HG02763 (cell line): ENCODE measurements around the gene GALNT12.

ENCODE experiments used
- ATAC-seq: cut with Tn5 transposase; IDR thresholded peaks from one replicate; pipeline ENCODE4 v1.9.1; 2021; ENCODE audit warnings: mild to moderate bottlenecking, moderate library complexity; ENCODE audit not compliant: unreplicated experiment

The GALNT12 gene, protein sequence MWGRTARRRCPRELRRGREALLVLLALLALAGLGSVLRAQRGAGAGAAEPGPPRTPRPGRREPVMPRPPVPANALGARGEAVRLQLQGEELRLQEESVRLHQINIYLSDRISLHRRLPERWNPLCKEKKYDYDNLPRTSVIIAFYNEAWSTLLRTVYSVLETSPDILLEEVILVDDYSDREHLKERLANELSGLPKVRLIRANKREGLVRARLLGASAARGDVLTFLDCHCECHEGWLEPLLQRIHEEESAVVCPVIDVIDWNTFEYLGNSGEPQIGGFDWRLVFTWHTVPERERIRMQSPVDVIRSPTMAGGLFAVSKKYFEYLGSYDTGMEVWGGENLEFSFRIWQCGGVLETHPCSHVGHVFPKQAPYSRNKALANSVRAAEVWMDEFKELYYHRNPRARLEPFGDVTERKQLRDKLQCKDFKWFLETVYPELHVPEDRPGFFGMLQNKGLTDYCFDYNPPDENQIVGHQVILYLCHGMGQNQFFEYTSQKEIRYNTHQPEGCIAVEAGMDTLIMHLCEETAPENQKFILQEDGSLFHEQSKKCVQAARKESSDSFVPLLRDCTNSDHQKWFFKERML

GRCh38 chr9:98807070-98807813 lies at the start of gene GALNT12:
GALNT12 (plus strand) TSS chr9:98807670; CDS start chr9:98807699, 29 bp downstream.
- peak; percentile 50 for ATAC-seq

DNA sequence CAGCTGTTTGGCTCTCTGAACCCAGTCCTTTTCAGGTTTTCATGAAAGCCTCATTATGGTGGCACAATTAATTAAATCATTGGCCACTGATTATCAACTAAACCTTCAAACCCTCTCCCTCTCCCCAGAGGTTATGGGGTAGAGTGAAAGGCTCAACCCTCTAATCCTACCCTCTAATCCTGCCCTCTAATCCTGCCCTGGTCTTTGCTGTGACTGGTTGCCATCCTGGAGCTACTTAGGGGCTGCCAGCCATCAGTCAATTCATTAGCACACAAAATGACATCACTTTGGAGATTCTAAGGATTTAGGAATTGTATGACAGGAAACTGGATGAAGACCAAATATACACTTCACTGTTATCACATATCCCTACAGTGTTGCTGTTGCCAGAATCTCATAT lies 47.2 kb upstream of the GALNT12 start:
- ATAC-seq: no peak

DNA sequence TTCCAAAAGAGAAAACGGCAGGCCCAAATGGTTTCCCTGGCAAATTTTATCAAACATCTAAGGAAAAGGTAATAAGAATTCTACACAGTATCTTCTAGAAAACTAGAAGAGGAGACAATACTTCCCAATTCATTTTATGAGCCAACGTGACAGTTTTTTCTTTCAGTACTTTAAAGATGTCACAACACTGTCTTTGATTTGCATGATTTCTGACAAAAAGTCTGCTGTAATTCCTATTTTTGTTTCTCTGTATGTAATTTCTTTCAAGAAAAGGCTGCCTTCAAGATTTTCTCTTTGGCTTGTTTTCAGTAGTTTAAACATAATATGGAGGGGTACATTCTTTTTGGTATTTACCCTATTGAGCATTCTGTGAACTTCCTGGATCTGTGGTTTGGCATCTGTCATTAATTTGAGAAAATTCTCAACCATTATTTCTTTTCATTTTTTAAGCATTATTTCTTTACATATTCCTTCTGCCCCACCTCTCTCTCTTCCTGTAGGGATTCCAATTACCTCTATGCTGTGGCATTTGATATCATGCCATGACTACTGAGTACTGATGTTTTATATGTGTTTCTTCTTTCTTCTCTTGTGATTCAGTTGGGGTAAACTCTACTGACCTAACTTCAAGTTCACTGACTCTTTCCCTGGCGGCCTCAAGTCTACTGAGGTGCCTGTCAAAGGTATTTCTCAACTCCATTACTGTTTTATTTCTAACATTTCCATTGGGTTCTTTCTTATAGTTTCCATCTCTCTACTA lies 43.3 kb upstream of the GALNT12 start:
- no peak for ATAC-seq

DNA sequence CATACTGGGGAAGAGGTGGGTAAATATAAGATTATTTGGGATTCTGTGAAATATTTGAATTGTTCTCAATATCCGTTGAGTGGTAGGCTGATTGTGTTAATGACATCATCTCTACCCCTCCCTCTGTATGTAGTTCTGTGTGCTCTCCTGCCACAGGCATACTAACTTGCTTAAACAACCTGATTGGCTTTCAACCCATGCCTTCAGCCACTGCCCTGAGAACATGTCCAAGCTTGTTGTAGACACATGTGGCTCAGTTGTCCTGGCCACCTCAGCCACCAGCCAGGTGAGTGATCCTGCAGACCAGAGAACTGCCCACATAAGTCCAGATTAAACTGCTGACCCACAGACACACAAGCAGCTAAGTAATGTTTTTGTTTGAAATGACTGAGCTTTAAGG lies 42.2 kb upstream of the GALNT12 start:
- ATAC-seq: no peak

- ATAC-seq: no peak
These were observed 40.9 kb upstream of the GALNT12 start for GRCh38 chr9:98766586-98766985.

- ATAC-seq: no peak
These were observed 40.3 kb upstream of the GALNT12 start for GRCh38 chr9:98767196-98767595.

GRCh38 chr9:98767915-98768314 lies 39.6 kb upstream of the GALNT12 start:
- no peak for ATAC-seq

- ATAC-seq: no peak
These were observed 39.1 kb upstream of the GALNT12 start for GRCh38 chr9:98768344-98768743.

GRCh38 chr9:98770717-98771116 lies 36.8 kb upstream of the GALNT12 start:
- ATAC-seq: no peak

DNA sequence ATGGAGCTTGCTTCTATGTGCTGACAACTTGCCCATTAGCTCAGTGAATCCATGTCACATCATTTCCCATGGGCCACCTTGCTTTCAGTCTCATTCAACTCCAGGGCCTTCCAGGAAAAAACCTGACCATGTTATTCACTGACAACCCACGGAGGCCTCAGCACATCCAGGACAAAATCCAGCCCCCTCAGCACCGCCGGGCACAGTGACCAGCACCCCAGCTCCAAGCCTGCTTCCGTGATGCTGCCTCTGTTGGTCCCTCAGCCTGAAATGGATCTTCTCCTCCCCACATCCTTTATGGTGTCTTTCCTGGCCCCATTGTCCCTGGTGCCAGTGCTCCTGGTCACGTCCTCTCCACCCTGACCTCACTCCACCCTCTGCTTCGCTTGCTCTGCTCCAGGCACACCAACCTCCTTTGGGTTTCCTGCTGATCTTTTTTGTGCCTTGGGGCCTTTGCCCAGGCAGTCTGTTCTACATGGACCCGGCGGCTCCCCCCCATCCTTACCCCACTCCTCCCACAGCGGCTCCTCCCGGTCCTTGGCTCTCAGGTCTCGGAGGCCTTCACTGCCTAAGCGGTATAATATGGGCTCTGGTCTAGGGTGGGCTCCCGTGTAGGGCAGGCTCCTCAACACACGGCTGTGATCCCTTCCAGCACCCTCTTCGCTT lies 36.1 kb upstream of the GALNT12 start:
- no peak for ATAC-seq

DNA sequence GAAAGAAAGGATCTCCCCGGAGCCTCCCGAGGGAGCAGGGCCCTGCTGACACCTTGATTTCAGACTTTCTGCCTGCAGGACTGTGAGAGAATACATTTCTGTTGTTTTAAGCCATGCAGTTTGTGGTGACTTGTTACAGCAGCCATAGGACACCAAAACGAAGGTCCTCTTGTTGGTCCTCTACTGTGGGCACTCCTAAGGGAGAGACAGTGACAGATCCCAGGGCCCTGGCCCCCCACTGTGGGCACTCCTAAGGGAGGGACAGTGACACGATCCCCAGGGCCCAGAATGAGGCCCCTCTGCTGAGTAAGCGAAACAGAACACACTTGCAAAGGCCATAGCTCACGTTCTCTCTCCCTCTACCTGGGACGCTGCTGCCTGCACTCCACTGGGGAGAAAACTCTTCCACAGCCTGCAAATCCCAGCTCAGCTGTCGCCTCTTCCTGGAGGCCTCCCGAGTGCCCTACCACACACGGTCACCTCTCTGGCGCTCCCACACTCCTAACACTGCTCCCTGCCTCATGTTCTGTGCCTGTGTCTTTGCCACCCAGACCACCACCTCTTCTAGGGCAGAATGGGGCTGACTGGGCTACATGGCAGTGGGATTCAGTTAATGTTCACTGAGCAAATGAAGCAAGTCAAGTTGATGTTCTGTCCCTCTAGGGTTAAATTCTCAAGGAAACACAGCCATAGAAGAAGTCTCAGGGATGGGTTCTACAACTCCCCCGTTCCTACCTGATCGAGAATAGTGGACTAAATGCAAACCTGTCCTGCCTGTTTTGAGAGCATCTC lies 34.9 kb upstream of the GALNT12 start:
- no peak for ATAC-seq

GRCh38 chr9:98773721-98774120 lies 33.7 kb upstream of the GALNT12 start:
- no peak for ATAC-seq

DNA sequence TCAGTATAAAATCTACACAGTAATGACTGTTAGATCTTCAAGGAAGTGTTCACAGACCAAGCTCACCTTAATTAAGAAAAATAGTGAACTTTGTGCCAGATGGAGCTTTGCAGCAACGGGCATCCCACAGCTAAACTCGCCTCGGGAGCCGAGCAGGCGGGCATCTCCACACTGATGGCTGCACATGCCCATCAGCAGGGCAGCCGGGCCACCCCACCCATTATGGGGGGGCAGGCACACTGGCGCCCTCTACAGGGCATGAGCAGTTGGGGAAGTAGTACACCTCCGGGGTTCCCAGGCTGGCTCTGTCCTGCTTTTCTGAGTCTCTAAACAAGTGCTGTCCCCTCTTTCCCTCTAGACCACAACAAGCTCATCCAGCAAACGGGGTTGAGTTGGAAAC lies 32.7 kb upstream of the GALNT12 start:
- no peak for ATAC-seq

- ATAC-seq: no peak
These were observed 31.5 kb upstream of the GALNT12 start for GRCh38 chr9:98775831-98776441.

- ATAC-seq: no peak
These were observed 29.9 kb upstream of the GALNT12 start for GRCh38 chr9:98777618-98778017.

GRCh38 chr9:98778251-98778650 lies 29.2 kb upstream of the GALNT12 start:
- no peak for ATAC-seq

DNA sequence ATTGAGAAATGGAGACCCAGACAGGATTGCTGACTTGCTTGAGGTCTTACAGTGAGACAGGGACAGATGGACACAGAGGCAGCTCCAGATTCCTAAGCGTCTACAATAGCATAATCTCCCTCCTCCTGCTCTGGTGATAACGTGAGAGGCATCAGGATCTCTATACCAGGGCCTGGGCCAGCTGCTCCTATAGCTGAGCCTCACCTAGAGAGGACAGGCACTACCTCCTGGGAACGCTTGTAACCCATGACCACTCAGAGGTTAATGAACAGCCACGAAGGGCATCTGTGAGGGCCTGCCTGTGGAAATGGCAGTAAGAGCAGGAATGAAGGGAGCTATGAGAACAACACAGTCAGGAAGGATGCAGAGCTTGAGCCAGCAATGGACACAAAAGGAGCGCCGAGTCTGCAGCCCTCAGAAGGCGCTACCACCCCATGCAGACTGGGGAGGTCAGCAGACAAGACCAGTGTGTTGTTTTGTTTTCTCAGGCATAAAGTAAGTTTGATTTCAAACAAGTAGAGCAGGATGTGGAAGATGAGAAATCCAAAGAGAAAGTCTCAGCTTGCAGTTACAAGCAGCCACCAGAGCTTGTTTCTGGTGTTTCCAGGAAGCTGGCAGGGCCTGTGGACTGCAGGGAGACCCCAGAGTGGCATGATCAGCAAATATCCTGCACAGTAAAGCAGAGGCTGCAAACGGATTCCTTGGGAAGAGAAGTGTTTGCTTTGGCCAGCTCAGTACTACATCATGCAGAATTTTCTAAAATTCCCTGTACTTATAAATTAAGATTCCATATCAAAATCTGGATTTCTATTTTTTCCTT lies 28.5 kb upstream of the GALNT12 start:
- no peak for ATAC-seq

DNA sequence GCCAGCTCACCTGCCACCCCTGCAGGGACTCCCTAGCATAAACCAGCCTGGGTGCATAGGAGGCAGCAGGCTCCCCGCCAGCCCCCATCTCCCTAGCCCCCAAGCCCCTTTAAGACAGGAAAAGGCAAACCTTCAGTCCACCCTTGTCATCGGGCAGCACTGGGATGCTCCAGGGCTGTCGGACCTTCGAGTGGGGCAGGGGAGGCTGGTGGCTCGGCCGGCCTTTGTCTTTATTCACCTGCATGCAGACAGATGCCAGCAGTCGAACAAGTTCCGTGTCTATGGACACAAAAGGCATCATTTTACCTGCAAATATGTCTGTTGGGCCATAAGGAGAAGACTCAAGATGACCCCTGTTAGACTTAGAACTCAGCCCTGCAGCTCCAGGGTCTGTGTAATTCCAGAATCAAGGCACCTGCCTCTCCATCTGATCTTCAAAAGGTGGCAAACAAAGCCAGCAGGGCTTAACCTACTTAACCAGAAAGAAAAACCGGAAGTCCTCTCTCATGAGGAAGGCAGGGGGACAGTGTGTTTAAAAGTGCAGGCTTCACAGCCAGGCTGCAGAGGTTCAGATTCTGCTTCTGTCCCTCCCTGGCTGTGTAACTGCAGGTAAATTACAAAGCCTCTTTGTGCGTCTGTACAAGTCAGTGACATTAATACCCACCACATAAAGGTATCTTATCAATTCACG lies 27.3 kb upstream of the GALNT12 start:
- no peak for ATAC-seq
